ENCODE data around the gene ZFR2.
"Not testable (repeated sequence)": the region's sequence is repeated elsewhere in the genome, so short reads cannot be mapped to it uniquely, and the experiment has no call there.

ZFR2 gene

GRCh38 chr19:3770136-3770999, 98.5 kb downstream of the ZFR2 start:
- no peak for DNase-seq

- DNase-seq: no peak
These were observed 99.3 kb downstream of the ZFR2 start for GRCh38 chr19:3769494-3769893.

GRCh38 chr19:3768748-3769099, 100.1 kb downstream of the ZFR2 start:
- DNase-seq: no peak

GRCh38 chr19:3768015-3768747, 100.7 kb downstream of the ZFR2 start:
- peak; percentile 48 for DNase-seq

GRCh38 chr19:3767050-3767449, 101.8 kb downstream of the ZFR2 start:
- no peak for DNase-seq

- DNase-seq: no peak
These were observed 102.3 kb downstream of the ZFR2 start for GRCh38 chr19:3766520-3766919.

- not testable (repeated sequence) for DNase-seq
These were observed 103.1 kb downstream of the ZFR2 start for GRCh38 chr19:3765757-3766156.

GRCh38 chr19:3765121-3765520, 103.7 kb downstream of the ZFR2 start:
- DNase-seq: no peak

- peak; percentile 96 for DNase-seq
These were observed 106.1 kb downstream of the ZFR2 start, which contains the start of gene MRPL54 for GRCh38 chr19:3762501-3763459. TSS of gene MRPL54 (plus strand) at chr19:3762682. CDS start at chr19:3762701, 19 bp downstream.

GRCh38 chr19:3762130-3762473, 106.7 kb downstream of the ZFR2 start:
- no peak for DNase-seq

GRCh38 chr19:3761382-3762129, 107.3 kb downstream of the ZFR2 start, which contains the start of gene APBA3:
TSS of gene APBA3 (minus strand) at chr19:3761692. CDS start at chr19:3760264, 1,428 bp downstream.
- peak; percentile 78 for DNase-seq

- DNase-seq: no peak
These were observed 107.9 kb downstream of the ZFR2 start for GRCh38 chr19:3760871-3761361.

- DNase-seq: no peak
These were observed 109.2 kb downstream of the ZFR2 start for GRCh38 chr19:3759482-3760254.

- DNase-seq: not testable (repeated sequence)
These were observed 110.5 kb downstream of the ZFR2 start for GRCh38 chr19:3758297-3758696.

- DNase-seq: not testable (repeated sequence)
These were observed 111.1 kb downstream of the ZFR2 start for GRCh38 chr19:3757705-3758104.

Measured in NCI-H524 treated with DMSO at 0.1 percent for 48 hours (cell line).